GM21723 (cell line): ENCODE data around the gene GAS2L2.

ENCODE experiments used
- ATAC-seq: cut with Tn5 transposase; IDR thresholded peaks from one replicate; pipeline ENCODE4 v1.9.1; 2021; ENCODE audit warnings: mild to moderate bottlenecking, moderate library complexity; ENCODE audit not compliant: unreplicated experiment

GAS2L2 gene

DNA sequence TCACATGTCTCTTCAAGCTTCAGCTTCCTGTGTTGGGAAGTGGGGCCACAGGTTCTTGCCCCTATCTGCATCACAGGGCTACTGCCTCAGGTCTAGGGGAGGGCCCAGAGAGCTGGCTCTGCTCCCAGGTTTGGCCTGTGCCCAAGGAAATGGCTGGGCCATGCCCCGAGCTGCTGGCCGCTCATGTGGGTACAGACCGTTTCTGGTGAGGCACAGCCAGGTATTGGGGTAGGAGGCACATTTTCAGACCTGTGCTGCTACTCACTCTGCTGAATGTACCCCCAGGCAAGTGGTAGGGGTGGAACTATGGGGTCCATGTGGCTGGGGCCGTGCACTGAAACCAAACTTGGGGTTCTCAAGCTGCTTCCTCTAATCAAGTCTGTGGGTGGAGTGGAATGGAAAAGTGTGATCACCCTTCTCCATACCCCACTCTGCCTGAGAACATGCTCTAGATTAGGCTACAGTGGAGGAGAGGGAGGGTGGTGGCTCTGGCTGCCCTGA, 4.6 kb downstream of the GAS2L2 start:
- no peak for ATAC-seq

DNA sequence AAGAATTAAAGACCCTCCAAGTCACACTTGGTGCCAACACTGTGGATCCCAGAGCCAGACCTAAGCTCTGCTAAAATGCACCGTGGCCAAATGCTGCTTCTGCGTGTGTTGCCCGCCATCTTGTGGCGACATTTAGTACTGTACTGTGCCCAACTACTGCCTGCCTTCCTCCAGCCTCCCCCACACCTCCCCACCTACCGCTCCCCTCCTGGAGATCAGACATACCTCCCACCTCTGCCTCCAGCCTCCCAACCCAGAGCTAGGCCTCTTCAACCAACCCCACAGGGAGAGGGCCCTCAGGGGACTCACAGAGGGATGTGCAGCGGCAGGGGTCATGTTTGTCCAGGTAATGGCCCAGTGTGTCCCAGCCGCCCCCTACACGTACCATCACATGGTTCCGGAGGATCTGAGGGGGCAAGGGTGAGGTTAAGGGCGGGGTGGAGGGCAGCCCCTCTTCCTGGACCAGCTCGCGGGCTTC, 5.5 kb downstream of the GAS2L2 start:
- no peak for ATAC-seq

DNA sequence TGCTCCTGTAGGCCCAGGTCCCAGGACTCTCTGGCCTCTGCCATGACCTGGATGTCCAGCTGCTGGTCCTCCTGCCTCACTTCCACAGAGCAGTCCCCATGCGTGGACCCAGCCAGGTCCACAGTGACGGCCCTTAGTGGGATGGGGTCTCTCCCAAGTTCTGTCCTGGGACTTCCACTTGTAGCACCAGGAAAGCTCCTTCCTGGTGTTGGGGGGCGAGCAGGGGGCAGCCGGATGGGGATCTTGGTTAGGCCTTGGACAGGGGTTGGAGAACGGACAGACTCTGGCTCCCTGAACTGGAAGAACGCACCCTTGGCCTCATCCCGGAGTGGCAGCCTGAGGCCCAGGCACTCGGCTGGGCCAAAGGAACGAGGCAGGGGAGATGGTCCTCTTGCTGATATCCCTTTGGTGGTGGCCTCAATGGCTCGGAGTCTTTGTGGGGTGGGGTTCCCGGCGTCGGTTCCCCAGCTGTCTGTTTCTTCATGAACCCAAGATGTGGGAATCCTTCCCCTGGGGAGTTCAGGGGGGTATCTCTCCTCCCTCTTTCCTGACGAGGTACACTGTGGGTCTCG, 7.2 kb downstream of the GAS2L2 start:
- no peak for ATAC-seq

DNA sequence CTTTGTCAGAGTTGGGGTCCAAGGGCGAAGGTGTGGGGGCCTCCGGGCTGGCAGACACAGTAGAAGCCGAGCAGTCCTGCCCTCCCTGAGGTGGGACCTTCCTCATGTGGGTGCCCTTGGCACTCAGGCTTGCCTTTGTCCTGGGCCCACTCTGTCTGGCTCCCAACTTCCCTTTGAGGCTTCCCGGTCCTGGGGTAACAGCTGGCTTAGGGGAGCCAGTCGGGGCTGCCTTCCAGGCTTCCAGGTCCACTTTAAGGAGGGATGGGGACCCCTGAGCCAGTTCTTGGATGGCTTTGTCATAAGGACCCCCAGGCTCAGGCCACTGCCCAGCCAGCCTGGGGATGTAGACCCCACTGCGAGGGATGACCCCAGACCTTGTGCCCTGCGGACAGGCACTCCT, 7.8 kb downstream of the GAS2L2 start:
- ATAC-seq, result no peak

DNA sequence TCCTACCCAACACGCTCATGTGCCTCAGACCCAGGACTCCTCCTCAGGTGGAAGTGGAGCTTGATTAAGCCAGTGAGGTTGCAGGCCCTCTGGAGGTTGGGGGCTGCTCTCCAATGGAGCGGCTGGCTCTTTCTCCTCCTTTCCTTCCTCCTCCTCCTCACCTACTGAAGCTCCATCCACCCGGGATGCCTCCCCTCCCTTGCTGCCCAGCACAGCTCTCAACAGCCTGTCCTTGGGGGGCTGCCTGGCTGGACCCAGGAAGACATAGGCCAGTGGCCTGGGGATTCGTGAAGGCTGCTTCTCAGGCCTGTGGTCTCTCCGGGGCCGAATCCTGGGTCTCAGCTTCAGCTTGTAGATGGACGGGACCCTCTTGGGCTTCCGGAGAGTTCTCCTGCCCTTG, 8.2 kb downstream of the GAS2L2 start:
- ATAC-seq, result no peak

DNA sequence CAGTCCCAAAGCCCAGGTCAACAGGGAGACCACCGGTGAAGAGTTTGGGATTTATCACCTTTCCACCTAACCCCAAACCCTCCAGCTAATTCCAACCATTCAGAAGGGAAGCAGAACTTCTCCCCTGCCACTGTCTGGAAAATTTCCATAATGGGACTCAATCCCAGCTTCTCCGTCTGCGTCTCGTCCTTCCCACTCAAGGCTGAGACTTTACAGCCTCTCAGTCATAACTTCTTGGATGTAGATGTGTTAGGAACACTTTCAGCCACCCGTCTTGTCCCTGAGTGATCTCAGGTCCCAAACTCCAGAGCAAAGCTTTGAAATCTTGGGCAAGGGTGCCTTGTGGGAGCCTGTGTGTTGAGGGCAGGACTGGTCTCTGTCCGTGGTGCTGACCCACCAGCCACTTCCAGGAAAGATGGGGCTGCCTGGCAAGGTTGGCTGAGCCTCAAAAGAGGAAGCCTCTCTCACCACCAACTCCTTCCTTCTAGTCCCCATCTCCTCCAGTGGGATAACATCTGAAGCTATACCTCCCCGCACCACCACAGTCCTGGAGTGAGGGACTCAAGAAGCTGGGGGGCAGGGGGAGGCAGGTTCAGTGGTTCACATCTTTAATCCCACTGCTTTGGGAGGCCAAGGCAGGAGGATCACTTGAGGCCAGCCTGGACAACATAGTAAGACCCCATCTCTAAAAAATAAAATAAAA, 9.3 kb downstream of the GAS2L2 start:
- no peak for ATAC-seq

DNA sequence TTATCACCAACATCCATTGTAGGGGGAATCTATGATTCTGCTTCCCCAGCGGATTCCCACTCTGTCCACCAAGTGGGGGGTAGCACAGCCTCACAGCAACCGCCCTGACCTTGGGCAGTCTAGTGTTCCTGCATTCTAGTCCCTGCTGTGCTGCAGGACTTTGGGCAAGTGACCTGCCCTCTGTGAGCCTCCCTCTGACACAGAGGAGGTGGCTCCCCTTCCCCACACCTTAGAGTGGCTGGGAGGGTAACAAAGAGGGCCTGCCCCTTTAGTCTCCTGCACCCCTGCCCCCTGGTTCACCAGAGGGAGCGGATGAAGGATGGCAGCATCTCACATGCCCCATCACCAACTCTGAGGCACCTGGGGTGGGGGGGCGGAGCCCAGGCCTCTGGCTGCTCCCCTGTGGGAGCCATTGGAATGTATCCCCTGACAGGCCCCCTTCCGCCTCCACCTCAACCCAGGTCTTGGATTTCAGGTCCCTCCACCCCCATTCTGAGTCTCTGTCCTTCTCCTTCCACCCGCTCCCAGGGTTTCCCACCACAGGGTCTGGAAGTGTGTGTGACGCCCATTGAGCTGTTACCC, 10.1 kb downstream of the GAS2L2 start:
- ATAC-seq, result no peak

DNA sequence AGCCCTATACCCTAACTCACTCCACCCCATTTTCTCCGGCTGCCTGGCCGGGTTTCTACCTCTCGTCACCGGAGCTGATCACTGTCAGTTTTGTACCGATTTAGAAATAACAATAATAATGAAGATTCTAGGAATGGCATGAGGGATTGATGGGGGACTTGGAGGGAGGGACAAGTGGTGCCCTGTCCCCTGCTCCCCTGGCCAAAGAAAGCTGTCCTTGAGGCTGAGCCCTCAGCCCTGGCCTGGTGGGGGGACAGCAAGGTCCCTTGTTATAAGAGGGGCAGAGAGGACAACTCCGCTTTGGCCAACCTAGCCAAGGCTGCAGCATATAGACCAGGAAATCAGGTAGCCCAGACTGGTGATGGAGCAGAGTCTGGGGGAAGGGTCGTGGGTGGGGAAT, 10.5 kb downstream of the GAS2L2 start:
- no peak for ATAC-seq

DNA sequence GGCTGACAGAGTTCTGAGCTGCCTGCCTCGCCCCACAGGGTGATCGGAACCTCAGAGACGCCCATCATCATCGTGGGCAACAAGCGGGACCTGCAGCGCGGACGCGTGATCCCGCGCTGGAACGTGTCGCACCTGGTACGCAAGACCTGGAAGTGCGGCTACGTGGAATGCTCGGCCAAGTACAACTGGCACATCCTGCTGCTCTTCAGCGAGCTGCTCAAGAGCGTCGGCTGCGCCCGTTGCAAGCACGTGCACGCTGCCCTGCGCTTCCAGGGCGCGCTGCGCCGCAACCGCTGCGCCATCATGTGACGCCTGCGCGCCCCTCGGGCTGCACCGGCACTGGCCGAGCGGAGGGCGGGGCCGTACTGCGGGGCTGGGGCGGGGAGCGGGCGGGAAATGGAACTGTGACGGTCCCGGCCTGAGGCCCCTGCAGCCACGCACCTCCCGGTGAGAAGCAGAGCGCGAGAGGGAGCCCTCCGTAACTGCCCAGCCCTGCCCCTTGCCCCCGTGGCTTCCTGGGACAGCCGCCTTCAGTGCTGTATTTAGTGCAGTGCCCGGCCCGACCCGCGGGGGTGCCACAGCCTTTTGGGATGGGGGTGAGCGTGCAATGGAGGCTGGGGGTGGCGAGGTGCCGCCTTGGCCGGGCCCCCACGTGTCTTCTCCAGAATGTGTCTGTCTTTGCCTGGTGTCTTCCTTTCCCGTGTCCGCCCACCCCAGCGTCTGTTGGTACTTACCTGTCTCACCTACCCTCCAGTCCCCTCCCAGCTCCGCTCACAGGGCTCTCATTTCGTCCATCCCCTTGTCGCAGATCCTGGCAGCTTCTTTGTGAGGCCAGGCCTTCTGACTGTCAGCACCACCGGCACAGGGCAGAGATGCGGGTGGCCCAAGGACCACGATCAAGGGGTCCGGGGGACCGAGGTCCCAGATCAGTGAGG, 11.8 kb downstream of the GAS2L2 start:
- ATAC-seq, result no peak

DNA sequence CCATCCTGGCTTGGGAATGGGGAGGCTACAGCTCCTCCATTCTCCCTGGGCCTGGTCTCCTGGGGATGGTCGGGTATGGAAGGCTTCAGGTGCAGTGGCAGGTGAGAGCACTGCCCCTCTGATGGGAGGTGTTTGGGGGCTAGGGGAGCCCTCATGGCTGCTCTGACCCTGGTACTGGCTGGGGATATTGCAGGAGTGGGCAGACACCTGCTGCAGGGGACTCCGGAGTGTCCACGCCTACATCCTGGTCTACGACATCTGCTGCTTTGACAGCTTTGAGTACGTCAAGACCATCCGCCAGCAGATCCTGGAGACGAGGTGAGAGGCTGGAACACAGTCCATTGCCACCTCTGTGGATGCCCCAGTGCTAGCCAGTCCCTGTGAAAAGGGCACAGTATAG, 12.8 kb downstream of the GAS2L2 start:
- ATAC-seq, result no peak

DNA sequence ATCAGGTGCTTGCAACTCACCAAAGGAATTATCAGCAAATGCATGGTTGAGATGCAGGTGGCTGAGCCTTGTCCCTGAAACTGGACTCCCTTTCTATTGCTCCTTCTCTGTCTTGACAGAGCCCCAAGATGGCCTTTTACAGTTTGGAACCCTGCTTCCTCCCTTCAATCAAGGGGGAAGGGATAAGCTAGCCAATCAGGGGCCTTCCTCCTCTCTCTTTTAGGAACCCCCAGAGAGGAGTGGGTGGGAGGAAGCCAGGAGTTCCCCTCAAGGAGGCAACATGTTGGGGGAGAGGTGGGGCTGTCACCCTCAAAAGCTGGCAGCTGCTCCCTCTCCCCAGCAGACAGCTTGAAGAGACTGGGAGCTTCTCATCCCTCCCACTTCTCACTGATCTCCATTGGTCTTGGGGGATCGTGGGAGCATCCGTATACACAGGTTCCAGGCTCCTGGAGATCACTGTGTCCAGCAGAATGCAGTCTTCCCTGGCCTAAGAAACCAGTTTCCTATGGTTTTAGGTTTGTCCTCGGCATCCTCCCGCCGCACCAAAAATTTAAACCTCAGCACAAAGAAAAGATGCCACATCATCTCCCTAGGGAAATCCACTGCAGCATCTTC, 14.4 kb downstream of the GAS2L2 start:
- no peak for ATAC-seq

DNA sequence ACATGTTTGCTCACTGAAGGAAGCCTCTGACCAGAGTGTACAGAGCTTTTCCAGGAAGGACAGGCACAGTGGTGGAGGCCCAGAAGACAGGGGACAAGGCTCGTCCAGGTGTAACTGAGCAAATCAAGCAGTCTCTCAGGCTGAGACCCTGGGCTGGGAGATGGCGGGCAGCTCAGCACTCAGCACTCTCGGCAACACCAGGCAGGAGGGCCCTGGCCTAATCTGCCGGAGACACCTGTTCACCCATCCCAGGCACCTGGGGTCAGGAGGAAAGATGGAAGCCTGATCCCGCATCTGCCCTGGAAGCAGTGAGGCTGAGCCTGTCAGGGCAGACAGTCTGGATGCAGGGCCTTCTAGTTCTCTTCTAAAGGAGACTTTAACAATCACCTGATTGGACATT, 16.8 kb downstream of the GAS2L2 start:
- no peak for ATAC-seq

DNA sequence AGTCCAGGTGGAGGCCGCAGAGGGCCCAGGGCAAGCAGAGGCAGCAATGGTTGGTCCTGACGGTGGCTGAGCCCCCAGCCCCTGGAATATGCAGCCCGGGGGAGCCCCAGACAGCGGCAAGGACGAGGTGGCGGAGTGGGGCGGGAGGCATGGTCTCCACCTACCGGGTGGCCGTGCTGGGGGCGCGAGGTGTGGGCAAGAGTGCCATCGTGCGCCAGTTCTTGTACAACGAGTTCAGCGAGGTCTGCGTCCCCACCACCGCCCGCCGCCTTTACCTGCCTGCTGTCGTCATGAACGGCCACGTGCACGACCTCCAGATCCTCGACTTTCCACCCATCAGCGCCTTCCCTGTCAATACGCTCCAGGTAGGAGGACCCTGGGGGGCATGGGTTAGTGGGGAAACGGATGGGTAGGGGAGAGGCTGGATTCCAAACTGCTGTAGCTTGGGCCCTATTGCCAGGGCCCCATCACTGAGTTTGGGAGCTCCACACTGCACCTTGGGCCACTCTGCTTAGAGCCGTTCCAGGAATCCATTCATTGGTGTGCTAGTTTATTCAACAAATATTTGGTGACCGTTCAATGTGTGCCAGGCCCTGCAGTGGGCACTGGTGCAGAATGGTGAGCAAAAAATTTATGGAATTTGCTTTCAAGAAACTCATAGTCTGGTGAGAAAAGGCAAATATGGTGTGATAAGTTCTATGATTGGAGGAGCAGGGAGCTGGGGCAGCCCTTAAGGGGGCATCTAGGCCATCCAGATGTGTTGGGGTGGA, 17.8 kb downstream of the GAS2L2 start:
- no peak for ATAC-seq

DNA sequence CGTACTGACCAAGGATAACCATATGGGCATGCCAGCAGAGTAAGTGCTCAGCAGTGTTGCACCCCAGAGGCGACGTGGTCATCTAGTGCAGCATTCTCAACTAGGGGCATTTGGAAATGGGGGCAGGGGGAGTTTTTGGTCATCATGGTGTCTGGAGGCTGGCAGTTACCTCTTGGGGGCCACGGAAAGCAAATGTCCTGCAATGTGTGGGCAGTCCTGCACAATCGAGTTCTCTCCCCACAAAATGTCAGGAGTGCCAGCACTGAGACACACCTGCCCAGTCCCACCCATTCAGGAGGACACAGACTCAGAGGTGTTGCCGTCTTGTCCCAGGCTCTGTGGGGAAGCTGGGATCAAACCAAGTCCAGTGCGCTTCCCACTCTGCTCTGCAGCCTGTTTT, 18.6 kb downstream of the GAS2L2 start:
- ATAC-seq, result no peak

DNA sequence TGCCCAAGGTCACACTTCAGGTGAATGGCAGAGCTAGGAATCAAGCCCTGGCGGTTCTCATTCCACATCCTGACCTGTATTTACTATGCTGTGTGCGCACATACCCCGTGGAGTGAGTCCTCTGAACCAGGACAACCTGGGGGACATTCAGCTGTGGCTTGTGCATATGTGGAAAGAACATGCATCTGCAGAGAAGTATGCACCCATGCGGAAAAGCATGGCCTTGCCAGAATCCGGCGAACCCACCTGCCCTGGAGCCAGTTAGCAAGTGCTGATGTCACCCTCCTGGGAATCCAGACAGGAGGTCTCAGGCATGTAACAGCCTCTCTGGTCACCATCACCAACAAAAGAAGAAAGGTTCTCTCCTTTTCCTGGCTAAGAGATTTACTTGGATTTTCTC, 19.7 kb downstream of the GAS2L2 start:
- ATAC-seq, result no peak

DNA sequence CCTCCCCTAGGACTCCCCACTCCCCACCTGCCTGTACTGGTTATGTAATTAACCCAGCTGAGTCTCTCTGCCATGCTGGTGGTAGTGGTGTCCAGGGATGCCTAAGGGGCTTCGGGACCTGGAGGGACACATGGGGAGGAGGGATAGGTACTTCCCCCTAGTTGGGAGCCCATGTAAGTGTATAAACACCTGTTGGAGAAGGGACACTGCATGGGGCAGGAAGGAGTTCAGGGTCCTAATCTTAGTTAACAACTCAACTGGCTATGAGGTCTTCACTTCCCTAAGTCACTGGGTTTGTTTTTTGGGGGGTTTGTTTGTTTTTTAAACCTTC, 20.3 kb downstream of the GAS2L2 start:
- no peak for ATAC-seq

DNA sequence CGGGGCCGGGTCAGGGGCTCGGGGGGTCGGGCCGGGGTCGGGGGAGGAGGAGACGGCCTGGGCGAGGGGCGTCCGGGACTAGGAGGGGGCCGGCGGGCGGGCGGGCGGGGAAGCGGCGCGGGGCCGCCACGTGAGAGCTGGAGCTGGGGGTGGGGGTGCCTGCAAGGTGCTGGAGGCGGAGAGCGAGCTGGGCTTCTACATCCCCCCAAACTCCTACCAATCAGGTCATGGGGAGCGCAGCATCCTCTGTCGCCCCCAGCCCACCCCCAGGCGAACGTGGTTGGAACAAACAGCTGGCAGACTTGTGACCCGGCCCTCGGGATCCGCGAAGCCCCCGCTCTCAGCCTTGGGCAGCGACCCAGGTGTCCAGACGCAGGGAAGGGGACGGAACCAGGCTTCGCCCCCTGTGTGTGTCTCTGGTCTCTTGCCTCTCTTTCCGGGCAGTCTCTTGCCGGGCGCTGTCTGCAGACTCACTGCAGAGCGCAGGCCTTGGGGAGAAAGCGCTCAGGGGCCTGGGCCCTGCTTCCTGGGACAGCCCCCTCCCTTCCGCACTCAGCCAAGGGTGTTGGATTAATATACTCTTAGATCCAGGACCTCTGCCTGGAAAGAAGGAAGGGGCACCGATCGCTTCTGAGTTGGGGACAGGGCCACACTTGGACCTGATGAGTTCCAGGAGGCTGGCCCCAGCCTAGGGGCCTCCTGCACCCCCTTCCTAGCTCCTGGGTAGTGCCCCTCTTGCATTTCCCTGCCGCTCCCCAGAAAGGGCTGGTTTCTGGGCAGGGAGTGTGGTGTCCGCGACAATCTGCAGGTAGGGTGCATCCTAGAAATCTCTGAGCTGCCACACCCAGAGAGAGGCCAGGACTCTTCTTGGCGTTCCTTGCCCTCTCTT, 20.9 kb downstream of the GAS2L2 start:
- no peak for ATAC-seq

DNA sequence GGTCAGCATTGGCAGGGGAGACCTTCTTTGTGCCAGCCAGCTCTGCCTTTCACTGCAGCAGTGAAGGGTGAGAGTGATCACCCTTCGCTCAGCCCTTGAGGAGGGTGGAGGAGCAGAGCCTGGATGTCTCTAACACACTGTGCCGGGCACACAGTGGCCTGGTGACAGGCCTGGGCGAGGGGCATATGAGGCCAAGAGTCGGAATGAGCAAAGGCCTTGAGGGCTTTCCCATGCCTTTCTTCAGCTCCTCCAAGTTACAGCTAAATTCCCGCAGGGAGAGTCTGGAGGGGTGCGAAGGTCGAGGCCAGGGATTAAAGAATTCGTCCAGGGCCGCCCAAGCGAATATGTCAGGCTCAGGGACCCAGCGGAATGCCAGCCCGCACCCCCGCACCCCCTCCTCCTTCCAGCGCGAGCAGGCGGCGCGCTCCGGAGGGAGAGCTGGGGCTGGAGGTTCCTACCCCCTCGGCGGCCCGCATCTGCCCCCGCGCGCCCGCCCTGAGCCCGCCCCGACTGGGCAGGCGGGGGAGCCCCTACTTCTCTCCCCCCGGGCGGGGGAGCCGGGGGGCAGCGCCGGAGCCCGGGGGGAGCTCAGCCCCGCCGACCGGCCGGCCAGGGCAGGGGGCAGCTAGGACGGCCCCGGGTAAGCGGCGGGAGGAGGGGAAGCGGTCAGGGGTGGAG, 21.7 kb downstream of the GAS2L2 start, which contains the start of gene RASL10B:
Gene RASL10B, plus strand, starts transcription at position 401 of the 678 bp plus-strand sequence. CDS start 3,546 bp downstream, outside the sequence.
- no peak for ATAC-seq
